Measurements from ENCODE around the gene ZDHHC4. TPM values are rescaled to one million over a fixed set of nuclear protein-coding genes. Genes with fewer than 3 reads are reported as not detected.

The ZDHHC4 gene
- total and polyA plus RNA-seq, 10 of the 15 experiments (the other 5 are each of a cell fraction or from before 2014, with no cell fraction given), result 30.6 to 74.3 (median 35.8) TPM

DNA sequence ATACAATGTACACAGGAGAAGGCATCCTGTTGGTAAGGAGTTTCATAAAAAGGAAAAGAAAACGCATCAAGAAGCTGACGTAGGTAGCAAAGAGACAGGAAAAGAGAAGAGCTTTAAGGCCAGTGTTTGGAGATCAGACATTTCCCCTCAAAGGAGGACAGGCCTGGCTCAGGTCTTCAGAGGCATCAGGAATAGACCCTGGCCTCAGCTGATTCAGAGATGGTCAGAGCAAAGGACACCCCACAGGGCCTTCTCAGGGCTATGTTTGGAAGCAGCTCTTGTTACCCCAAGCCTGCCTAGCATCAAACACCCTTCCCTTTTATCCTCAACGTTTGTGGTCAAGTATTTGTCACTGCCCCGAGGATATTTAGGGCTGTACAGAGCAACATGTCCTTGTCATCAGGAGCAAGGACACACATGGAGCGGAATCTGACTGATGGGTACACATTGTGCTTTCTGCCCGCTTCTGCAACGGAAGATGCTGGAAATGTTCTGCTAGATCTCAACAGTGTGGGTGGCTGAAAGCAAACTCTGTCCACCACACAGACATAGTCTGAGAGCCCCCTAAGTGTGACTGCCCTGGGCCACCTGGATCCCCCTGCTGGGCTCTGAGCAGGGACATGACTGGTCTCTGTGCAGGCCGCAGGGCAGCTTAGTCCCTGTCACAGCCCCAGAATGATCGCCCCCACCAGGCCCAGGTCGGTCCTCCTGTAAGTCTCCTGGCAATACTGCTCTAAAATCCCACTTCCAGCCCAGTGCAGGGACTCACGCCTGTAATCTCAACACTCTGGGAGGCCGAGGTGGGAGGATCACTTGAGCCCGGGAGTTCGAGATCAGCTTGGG is 1.0 kb upstream of the ZDHHC4 start:
- Histone ChIP-seq H3K79me2 (ENCODE audit: control insufficient read depth, insufficient read depth, low read length) (peaks cover 7% of the 10 kb centered on the region), H4K20me1 (ENCODE audit: control insufficient read depth, insufficient read depth) (no peaks in the 10 kb centered on the region), H3K36me3 (ENCODE audit: control insufficient read depth in 2 of 2, insufficient read depth in 2 of 2, low read length in 1 of 2) (peaks cover 0 to 6% of the 10 kb centered on the region in 2 experiments; a peak in 1 of 4 replicates), H3K4me2 (ENCODE audit: control insufficient read depth, insufficient read depth) (peak overlapping the region; percentile 57; the same call in 1 of the 2 replicates), H3K9me3 (replicated peaks; ENCODE audit: control insufficient read depth, insufficient read depth, low read length) (no peaks in the 10 kb centered on the region), H3K27ac (ENCODE audit: control insufficient read depth, insufficient read depth) (peak overlapping the region; percentile 39; the same call in 1 of the 2 replicates), H3K4me3 (peak overlapping the region; percentile 65), H3K27me3 (replicated peaks in 1 of 2; ENCODE audit: control insufficient read depth in 2 of 2, insufficient read depth in 2 of 2, low read length in 1 of 2) (no peaks in the 10 kb centered on the region), H2AFZ (ENCODE audit: control insufficient read depth, low read depth, low read length) (peak overlapping the region; percentile 64), H3K4me1 (ENCODE audit: control insufficient read depth, insufficient read depth, low read length) (peaks cover 23% of the 10 kb centered on the region), H3K9ac (ENCODE audit: control insufficient read depth, insufficient read depth, low read length) (peak overlapping the region; percentile 14; the same call in 1 of the 2 replicates)
- TF ChIP-seq SUPT20H (IDR thresholded peaks at IDR 0.05; ENCODE audit: borderline replicate concordance, control insufficient read depth, low read depth, low read length) (no peak), SIX5 (IDR thresholded peaks at IDR 0.05; ENCODE audit: low read depth, low read length, severe bottlenecking) (no peak)
- TF ChIP-seq, protein P1, sequence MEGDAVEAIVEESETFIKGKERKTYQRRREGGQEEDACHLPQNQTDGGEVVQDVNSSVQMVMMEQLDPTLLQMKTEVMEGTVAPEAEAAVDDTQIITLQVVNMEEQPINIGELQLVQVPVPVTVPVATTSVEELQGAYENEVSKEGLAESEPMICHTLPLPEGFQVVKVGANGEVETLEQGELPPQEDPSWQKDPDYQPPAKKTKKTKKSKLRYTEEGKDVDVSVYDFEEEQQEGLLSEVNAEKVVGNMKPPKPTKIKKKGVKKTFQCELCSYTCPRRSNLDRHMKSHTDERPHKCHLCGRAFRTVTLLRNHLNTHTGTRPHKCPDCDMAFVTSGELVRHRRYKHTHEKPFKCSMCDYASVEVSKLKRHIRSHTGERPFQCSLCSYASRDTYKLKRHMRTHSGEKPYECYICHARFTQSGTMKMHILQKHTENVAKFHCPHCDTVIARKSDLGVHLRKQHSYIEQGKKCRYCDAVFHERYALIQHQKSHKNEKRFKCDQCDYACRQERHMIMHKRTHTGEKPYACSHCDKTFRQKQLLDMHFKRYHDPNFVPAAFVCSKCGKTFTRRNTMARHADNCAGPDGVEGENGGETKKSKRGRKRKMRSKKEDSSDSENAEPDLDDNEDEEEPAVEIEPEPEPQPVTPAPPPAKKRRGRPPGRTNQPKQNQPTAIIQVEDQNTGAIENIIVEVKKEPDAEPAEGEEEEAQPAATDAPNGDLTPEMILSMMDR (IDR thresholded peaks at IDR 0.05 in 2 of 3, conservative IDR thresholded peaks at IDR 0.05 in 1 of 3; ENCODE audit: control insufficient read depth in 2 of 3, extremely low read depth in 1 of 3, insufficient read depth in 1 of 3, low read depth in 3 of 3, low read length in 3 of 3), result 0 out of 6 replicates have a peak, but pooled peaks of 1 of the 3 experiments have one; percentile 8
- intact Hi-C loops (cut with micrococcal nuclease; ENCODE audit: unreplicated experiment), result loop anchor here (5.0 kb wide), 1 partner anchor 61 kb away; the partner anchor contains the start of gene ZNF316
- ChIA-PET CTCF (interaction anchor here (0.7 to 5.1 kb wide), 6 partner anchors 15 to 747 kb away, joined by 3 to 38 read pairs (median 4); partner anchors contain the start of gene INTS15), SMC1A (ENCODE audit: uncharacterized antibody, unreplicated experiment) (interaction anchor here (1.0 to 4.5 kb wide), 4 partner anchors 15 to 60 kb away, joined by 3 to 15 read pairs (median 7); no protein-coding TSS in a partner anchor), POLR2A (interaction anchor here (0.5 to 1.2 kb wide), 3 partner anchors 97 to 149 kb away, joined by 3 to 4 read pairs (median 3); no protein-coding TSS in a partner anchor), RAD21 (ENCODE audit: unreplicated experiment) (interaction anchor here (3.6 kb wide), 1 partner anchor 61 kb away, joined by 16 read pairs; no protein-coding TSS in a partner anchor)
- in situ Hi-C loops (cut with MboI), result no loop called here
- no peak for FAIRE-seq
- BruUV-seq (replicated peaks), result TSS peak; percentile 97
- no peak for DNase-seq (ENCODE audit: low read depth, low spot score)
- no peak for ATAC-seq
- WGBS (ENCODE audit: insufficient coverage, insufficient replicate concordance, low lambda C conversion rate, missing lambda C conversion rate), result 59% methylated on average over 12 of the region's 14 CpGs
